Thymus (tissue), 11 donors: ENCODE results near the gene ALDH8A1. TPM values are rescaled to one million over a fixed set of nuclear protein-coding genes. Genes with fewer than 3 reads are reported as not detected.

Experiments
- DNase-seq, 9 donors: peaks; one replicate each; pipeline ENCODE4 v3.0.0-alpha.2; 2013; ENCODE audit warnings: low spot score in 9 of 9, low read depth in 6 of 9, missing footprints in 1 of 9
- H3K27ac ChIP-seq, 2 donors: one replicate each; pipeline ENCODE4 v1.5.1; 2013; ENCODE audit warnings: control low read depth in 1 of 2, low read depth in 1 of 2, low read length in 1 of 2, mild to moderate bottlenecking in 1 of 2, moderate library complexity in 1 of 2
- H3K27me3 ChIP-seq, 2 donors: one replicate each; pipeline ENCODE4 v1.5.1; 2013; ENCODE audit warnings: low read length in 1 of 2; ENCODE audit not compliant: control insufficient read depth in 2 of 2, insufficient read depth in 1 of 2
- H3K36me3 ChIP-seq, 2 donors: one replicate each; pipeline ENCODE4 v1.5.1; 2013; ENCODE audit warnings: low read length in 1 of 2, mild to moderate bottlenecking in 1 of 2, moderate library complexity in 1 of 2; ENCODE audit not compliant: control insufficient read depth in 2 of 2, insufficient read depth in 2 of 2
- H3K4me1 ChIP-seq, 2 donors: one replicate each; pipeline ENCODE4 v1.5.1; 2013; ENCODE audit warnings: low read length in 2 of 2; ENCODE audit not compliant: control insufficient read depth in 2 of 2, insufficient read depth in 2 of 2
- H3K4me3 ChIP-seq, 2 donors: one replicate each; pipeline ENCODE4 v1.5.1; 2013; ENCODE audit warnings: low read length in 2 of 2, control low read depth in 1 of 2, mild to moderate bottlenecking in 1 of 2
- H3K9me3 ChIP-seq, 2 donors: one replicate each; pipeline ENCODE4 v1.5.1; 2013; ENCODE audit warnings: low read length in 1 of 2, mild to moderate bottlenecking in 1 of 2; ENCODE audit not compliant: control insufficient read depth in 2 of 2, insufficient read depth in 1 of 2
- WGBS: extraction: QIAGEN DNeasy Blood & Tissue Kit; methylation state at CpG from one replicate; pipeline ENCODE4 v1.1.7; 2013; 5-methylcytosine and 5-hydroxymethylcytosine counted together
- polyA plus RNA-seq: library from polyadenylated mRNA; stranded (reverse); fragments of 200-250 nt; gene quantifications from one replicate; pipeline ENCODE4 v1.2.3, GENCODE V29; 2013
- total RNA-seq: library from RNA; stranded (reverse); fragments of 120-200 nt; gene quantifications from one replicate; pipeline ENCODE4 v1.2.4, GENCODE V29; 2013
- donor health status: healthy.

Gene ALDH8A1
- total and polyA plus RNA-seq, 2 donors, result 0.42 to 9.1 TPM

GRCh38 chr6:134873500-134874388 lies 76.2 kb downstream of the ALDH8A1 start:
- no peaks in the 10 kb centered on the region for H3K27me3 ChIP-seq
- WGBS, result 60% methylated on average over 7 of the region's 7 CpGs
- peak in 2 of 9 donors; percentile 16 to 21 for DNase-seq
- H3K27ac ChIP-seq, result no peak overlapping the region
- H3K36me3 ChIP-seq, result no peaks in the 10 kb centered on the region
- peaks cover 18 to 19% of the 10 kb centered on the region in 2 donors for H3K4me1 ChIP-seq
- peaks cover 4 to 30% of the 10 kb centered on the region in 2 donors for H3K9me3 ChIP-seq
- no peak overlapping the region for H3K4me3 ChIP-seq

- DNase-seq, result peak in 8 of 9 donors; percentile 25 to 73 (median 50)
- 40% methylated on average over 9 of the region's 9 CpGs for WGBS
Observed at GRCh38 chr6:134870677-134871498, 79.0 kb downstream of the ALDH8A1 start.

GRCh38 chr6:134868812-134869211 lies 81.1 kb downstream of the ALDH8A1 start:
- DNase-seq, result no peak
- 81% methylated on average over 3 of the region's 3 CpGs for WGBS
- no peaks in the 10 kb centered on the region for H3K36me3 ChIP-seq
- H3K9me3 ChIP-seq, result peaks cover 0 to 9% of the 10 kb centered on the region in 2 donors
- H3K4me3 ChIP-seq, result no peak overlapping the region
- no peak overlapping the region for H3K27ac ChIP-seq
- H3K27me3 ChIP-seq, result no peaks in the 10 kb centered on the region
- peaks cover 14 to 15% of the 10 kb centered on the region in 2 donors for H3K4me1 ChIP-seq

More at GRCh38 chr6:134870677-134871498, 79.0 kb downstream of the ALDH8A1 start:
- H3K4me1 ChIP-seq, result peaks cover 18 to 19% of the 10 kb centered on the region in 2 donors
- H3K9me3 ChIP-seq, result peaks cover 4 to 30% of the 10 kb centered on the region in 2 donors
- H3K27ac ChIP-seq, result peak overlapping the region; percentile 62 to 83
- no peaks in the 10 kb centered on the region for H3K36me3 ChIP-seq
- no peaks in the 10 kb centered on the region for H3K27me3 ChIP-seq
- peak overlapping the region in 1 of 2 donors; percentile 12 for H3K4me3 ChIP-seq

Other genes with a start within 250 kb of the ALDH8A1 start
- 133 TPM for gene HBS1L, start 104.7 kb upstream of the ALDH8A1 start, total RNA-seq
- gene HBS1L, start 104.7 kb upstream of the ALDH8A1 start, polyA plus RNA-seq, result 49.4 TPM
- gene MYB, start 231.2 kb upstream of the ALDH8A1 start, total RNA-seq, result 84.7 TPM
- 42.1 TPM for gene MYB, start 231.2 kb upstream of the ALDH8A1 start, polyA plus RNA-seq